OCI-LY7 (cell line): Measurements from ENCODE around the gene PPP1R9B.

ENCODE experiments used
- CTCF ChIP-seq: fragments of 200-600 bp; sonication (generic); conservative IDR thresholded peaks from 2 replicates; pipeline ENCODE4 v1.5.1; 2014; ENCODE audit warnings: mild to moderate bottlenecking, antibody characterized with exemption, low read length, moderate library complexity, mixed read lengths
- EZH2phosphoT487 ChIP-seq: fragments of 200-600 bp; sonication (generic); IDR thresholded peaks from 2 replicates; pipeline ENCODE4 v1.6.1; 2018; ENCODE audit warnings: low read depth, borderline replicate concordance, mild to moderate bottlenecking, mixed run types, antibody characterized with exemption, low read length, moderate library complexity, mixed read lengths

- TF ChIP-seq CTCF: no peak
- no peak for TF ChIP-seq EZH2phosphoT487
Observed at GRCh38 chr17:50101346-50102163, 48.9 kb downstream of the PPP1R9B start.
